Fibroblast of pulmonary artery (primary cell): ENCODE measurements around the gene LTA4H.

Source experiments
- DNase-seq: peaks from one replicate; pipeline ENCODE4 v3.0.0-alpha.2; 2010; ENCODE audit warnings: low read depth
- H3K4me3 ChIP-seq: replicated peaks from 2 replicates; pipeline ENCODE4 v1.5.1; 2011; ENCODE audit warnings: low read depth, mild to moderate bottlenecking, control low read depth, low read length, moderate library complexity
- CTCF ChIP-seq: IDR thresholded peaks from 2 replicates; pipeline ENCODE4 v1.5.1; 2011; ENCODE audit warnings: mild to moderate bottlenecking, control low read depth, low read length, inconsistent platforms; ENCODE audit errors: missing control alignments

LTA4H gene

GRCh38 chr12:95990136-95990535, 45.3 kb downstream of the LTA4H start:
- DNase-seq = no peak
- TF ChIP-seq CTCF = no peak
- no peak overlapping the region for H3K4me3 ChIP-seq

- H3K4me3 ChIP-seq = no peak overlapping the region
- no peak for DNase-seq
- TF ChIP-seq CTCF = no peak
Measured at GRCh38 chr12:95989504-95990123, 45.8 kb downstream of the LTA4H start.

GRCh38 chr12:95988506-95989275, 46.7 kb downstream of the LTA4H start:
- TF ChIP-seq CTCF = no peak
- no peak overlapping the region for H3K4me3 ChIP-seq
- DNase-seq = no peak

GRCh38 chr12:95986635-95987570, 48.5 kb downstream of the LTA4H start:
- TF ChIP-seq CTCF = no peak
- H3K4me3 ChIP-seq = no peak overlapping the region
- DNase-seq = no peak

GRCh38 chr12:95984682-95985081, 50.7 kb downstream of the LTA4H start:
- no peak overlapping the region for H3K4me3 ChIP-seq
- TF ChIP-seq CTCF = no peak
- DNase-seq = no peak

- no peak for TF ChIP-seq CTCF
- no peak overlapping the region for H3K4me3 ChIP-seq
- no peak for DNase-seq
Measured at GRCh38 chr12:95982602-95983001, 52.8 kb downstream of the LTA4H start.
